HG03575 (cell line): ENCODE results near the gene KRTAP4-8.
"Not testable (repeated sequence)": the region's sequence is repeated elsewhere in the genome, so short reads cannot be mapped to it uniquely, and the experiment has no call there.

Source experiments
- ATAC-seq: cut with Tn5 transposase; IDR thresholded peaks from one replicate; pipeline ENCODE4 v1.9.1; 2021; ENCODE audit not compliant: unreplicated experiment, insufficient number of reproducible peaks, low FRiP score; ENCODE audit errors: extremely low read depth

The KRTAP4-8 gene

DNA sequence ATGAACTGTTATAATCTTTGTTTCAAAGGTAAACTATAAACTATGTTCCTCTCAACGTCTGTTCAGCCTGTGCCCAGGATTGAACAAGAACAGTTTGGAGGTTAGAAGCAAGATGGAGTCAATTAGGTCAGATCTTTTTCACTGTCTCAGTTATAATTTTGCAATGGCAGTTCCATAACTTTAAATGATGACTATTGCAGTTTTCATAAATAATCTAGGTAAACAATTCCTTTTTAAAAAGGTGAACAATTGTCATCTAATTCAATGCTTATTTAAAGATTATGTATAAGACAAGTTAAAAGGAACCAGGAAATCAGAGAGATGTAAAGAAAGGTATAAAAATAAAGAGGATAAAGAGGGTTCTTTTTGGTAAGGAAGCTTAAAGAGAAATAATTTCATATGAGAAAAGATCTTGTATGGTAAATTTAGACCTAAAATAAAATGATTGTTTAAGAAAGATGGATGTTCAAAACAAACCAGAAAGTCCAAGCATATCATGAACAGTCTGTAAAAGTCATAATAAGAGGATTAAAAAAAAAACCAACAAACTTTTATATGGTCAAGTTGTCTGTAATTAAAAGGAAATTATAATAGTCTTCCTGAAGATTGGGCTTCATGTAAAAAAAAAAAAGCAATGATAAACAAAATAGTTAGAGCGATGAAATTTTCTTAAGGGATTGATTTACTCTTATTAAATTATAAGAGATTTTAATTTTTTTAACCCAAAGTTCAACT lies 13.4 kb upstream of the KRTAP4-8 start:
- no peak for ATAC-seq

DNA sequence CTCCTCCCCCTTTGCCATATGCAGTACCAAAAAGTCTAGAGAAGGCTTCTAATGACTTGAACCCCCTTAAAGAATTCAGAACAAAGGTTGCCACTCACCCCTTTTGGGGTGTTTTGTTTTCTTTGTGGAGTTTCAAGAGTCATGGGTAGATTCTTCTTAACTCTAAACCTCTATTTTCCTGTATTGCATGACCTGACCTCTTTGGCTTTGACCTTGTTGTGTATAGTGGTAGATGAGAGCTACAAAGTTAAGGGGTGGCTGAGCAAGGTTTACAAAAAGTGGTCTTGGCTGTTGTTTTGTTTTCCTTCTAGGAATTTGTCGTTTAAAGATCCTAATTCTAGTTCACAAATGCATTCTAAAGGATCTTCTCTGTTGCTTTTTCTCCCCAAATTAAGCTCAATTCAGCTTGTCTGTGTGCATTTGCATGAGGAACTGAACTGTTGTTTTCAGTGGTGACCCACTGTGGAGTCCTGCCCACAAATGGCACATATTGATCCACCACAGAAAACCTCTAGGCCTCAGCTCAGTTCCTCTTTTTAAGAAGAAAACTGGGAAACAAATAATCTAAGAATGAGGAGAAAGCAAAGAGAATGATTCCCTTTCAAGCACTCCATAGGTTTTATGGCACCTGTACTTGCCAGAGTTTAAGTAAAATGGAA lies 10.9 kb upstream of the KRTAP4-8 start:
- ATAC-seq = not testable (repeated sequence)

DNA sequence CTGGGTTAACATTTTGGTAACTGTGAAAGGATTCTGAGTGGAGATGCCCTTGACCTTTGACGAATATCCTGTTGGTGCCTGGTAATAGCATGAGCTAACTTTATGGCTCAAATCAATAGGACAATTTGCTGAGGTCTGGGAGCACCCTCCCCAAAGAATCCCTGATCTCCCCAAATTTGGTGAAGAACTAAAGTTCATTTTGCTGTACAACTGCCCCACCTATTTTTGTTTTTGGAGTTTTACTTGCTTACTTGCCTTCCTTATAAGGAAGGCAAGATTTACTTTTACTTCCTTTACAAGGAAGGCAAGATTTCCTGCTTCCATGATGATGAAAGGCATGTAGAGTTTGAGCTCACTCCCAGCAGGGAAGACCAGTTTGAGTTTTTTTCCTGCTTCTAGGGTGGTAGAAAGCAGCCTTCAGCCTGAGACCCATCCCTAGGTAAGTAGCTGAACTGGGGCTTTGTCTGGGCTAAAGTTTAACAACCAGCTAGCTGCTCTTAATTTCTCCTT lies 10.1 kb upstream of the KRTAP4-8 start:
- no peak for ATAC-seq

DNA sequence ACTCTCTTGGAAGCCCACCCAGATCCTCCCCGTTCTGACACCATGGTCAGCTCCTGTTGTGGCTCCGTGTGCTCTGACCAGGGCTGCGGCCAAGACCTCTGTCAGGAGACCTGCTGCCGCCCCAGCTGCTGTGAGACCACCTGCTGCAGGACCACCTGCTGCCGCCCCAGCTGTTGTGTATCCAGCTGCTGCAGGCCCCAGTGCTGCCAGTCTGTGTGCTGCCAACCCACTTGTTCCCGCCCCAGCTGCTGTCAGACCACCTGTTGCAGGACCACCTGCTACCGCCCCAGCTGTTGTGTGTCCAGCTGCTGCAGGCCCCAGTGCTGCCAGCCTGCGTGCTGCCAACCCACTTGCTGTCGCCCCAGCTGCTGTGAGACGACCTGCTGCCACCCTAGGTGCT lies 7.4 kb upstream of the KRTAP4-8 start, which contains the start of gene KRTAP4-9:
KRTAP4-9 (plus strand) TSS at position 43 of the 400 bp plus-strand sequence; CDS start at position 43, 0 bp downstream.
- ATAC-seq = not testable (repeated sequence)

DNA sequence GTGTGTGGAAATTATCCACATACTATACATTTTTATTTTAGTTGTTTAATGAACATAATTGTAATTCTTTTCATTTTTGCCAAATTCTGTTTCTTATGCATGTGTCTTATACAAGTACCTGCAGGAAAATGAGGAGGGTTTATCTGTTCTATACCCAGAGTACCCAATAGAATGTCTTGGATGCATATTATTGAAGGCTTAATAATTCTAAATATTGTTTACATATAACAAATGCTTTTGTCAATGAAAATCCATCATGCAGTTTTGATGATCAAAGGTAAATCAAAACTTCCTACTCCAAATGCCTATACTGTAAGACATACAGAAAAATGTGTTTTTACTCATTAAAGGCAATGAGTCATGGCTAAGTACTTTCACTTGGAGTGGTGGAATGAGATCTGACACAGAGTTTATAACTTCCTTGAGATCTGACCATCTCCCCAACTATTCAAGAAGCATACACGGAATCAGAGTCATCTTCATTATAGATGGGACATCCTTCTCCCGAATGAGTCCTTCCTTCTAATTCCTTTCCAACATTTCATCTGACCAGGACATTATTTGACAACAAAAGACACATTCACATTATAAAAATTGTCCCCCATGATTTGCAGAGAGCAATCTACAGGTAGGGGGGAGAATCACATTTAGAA lies 6.6 kb upstream of the KRTAP4-8 start:
- ATAC-seq = not testable (repeated sequence)

DNA sequence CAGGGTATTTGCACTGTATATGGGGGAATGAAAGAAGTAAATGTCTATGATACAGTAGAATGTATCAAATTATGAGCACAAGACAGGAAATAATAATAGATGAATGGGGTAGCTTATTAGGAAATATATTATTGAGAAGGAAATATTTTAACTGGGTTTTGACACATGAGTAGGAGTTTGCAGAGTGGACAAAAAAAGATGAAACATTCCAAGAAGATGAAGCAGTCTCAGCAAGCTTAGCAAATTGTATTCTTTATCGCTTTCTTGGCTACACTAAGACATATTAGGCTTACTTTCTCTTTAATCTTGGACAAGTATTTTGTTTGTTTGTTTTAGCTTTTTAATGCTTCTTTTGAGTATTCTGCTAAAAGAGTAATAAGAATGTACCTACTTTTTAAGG lies 6.0 kb upstream of the KRTAP4-8 start:
- no peak for ATAC-seq

DNA sequence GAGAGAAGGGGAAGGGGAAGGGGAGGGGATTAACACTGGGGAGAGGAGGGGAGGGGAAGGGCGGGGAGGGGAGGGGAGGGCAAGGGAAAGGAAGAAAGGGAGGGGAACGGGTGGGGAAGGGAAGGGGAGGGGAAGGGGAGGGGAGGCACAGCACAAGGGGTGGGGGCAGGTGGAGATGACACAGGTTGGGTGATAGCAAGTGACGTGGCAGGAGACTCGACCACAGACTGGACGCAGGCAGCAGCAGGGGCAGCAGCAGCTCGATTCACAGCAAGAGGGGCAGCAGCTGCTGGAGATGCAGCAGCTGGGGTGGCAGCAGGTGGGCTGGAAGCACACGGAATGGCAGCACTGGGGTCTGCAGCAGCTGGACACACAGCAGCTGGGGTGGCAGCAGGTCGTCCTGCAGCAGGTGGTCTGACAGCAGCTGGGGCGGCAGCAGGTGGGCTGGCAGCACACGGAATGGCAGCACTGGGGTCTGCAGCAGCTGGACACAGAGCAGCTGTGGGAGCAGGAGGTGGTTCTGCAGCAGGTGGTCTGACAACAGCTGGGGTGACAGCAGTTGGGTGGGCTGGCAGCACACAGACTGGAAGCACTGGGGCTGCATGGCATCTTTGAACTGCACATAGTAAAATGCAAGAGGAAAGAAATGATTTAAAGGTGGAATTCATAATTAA lies 3.8 kb upstream of the KRTAP4-8 start, which contains the start of gene KRTAP4-16:
KRTAP4-16 (minus strand) TSS at position 624 of the 674 bp plus-strand sequence; CDS start at position 624, 0 bp downstream.
- ATAC-seq = no peak

DNA sequence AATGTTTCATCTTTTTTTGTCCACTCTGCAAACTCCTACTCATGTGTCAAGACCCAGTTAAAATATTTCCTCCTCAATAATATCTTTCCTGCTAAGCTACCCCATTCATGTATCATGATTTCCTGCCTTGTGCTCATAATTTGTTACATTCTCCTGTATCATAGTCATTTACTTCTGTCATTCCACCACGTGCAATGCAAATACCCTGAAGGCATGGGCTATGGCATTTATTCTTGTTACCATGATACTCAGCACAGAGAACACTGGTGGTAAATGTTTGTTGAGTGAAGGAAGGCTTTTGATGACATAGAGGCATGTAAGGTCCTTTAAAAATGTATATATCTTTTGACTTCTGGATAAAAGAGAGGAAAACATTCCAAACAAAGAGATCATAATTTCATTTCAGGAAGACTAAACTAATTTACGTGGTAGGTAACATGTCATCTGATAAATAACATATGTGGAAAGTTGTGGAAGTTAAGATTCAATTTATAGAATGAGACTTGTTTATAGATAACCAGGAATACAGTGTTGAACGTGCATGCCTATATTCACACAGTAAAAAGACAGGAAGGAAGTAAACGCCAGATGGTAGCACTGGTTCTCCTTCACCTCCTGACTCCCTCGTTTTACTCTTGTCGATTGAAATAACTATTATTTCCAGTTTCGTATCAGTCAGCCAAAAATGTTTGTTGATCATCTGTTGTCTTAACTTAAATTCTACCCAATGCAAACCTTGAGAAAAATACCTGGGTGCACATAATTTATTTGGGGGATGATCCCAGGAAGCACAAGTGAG lies 1.9 kb upstream of the KRTAP4-8 start:
- not testable (repeated sequence) for ATAC-seq

DNA sequence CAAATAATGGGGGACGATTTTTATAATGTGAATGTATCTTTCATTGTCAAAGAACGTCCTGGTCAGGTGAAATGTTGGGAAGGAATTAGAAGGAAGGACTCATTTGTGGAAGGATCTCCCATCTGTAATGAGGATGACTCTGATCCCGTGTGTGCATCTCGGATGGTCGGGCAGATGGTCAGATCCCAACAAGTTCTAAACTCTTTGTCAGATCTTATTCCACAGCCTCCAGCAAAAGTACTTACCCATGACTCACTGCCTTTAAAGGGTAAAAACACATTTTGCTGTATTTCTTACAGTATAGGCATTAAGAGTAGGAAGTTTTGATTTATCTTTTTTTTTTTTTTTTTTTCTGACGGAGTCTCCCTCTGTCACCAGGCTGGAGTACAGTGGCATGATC lies 539 bp upstream of the KRTAP4-8 start:
- ATAC-seq = no peak

DNA sequence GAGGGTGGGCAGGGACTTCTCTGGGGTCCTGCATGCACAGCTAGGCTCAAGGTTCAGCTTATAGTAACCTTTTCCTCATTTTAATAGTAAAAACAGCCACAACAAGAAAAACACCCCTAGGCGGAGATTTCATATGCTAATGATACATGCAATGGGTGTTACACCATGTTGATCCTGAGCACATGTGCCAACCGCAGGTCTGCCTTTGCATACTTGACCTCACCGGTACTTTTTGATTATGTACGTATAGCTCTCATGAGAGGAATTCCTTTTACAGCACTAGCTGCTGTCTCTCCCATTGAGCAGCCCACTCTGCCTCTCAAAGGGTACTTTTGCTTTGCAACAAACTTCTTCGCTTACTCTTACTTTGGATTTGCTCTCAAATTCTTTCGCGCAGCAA lies 1.9 kb downstream of the KRTAP4-8 start:
- no peak for ATAC-seq

DNA sequence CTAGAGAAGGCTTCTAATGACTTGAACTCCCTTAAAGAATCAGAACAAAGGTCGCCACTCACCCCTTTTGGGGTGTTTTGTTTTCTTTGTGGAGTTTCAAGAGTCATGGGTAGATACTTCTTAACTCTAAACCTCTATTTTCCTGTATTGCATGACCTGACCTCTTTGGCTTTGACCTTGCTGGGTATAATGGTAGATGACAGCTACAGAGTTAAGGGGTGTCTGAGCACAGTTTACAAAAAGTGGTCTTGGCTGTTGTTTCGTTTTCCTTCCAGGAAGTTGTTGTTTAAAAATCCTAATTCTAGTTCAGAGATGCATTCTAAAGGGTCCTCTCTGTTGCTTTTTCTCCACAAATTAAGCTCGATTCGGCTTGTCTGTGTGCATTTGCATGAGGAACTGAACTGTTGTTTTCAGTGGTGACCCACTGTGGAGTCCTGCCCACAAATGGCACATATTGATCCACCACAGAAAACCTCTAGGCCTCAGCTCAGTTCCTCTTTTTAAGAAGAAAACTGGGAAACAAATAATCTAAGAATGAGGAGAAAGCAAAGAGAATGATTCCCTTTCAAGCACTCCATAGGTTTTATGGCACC lies 9.1 kb downstream of the KRTAP4-8 start:
- ATAC-seq = not testable (repeated sequence)

DNA sequence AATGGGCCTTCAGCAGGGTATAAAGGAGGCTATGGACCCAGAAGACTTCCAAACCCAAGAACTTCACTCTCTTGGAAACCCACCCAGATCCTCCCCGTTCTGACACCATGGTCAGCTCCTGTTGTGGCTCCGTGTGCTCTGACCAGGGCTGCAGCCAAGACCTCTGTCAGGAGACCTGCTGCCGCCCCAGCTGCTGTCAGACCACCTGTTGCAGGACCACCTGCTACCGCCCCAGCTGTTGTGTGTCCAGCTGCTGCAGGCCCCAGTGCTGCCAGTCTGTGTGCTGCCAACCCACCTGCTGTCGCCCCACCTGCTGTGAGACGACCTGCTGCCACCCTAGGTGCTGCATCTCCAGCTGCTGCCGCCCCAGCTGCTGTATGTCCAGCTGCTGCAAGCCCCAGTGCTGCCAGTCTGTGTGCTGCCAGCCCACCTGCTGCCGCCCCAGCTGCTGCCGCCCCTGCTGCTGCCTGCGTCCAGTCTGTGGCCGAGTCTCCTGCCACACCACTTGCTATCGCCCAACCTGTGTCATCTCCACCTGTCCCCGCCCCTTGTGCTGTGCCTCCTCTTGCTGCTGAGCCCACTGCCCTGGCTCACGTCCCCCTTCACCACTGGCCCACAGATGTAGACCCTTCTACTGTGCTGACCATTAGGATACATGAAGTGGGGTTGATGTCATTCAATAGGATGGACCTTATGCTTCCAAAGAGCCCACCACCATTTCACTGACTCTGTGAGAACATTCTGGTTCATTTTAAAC lies 13.7 kb downstream of the KRTAP4-8 start, which contains the start of gene KRTAP4-7:
KRTAP4-7 (plus strand) TSS at position 51 of the 757 bp plus-strand sequence; CDS start at position 108, 57 bp downstream.
- not testable (repeated sequence) for ATAC-seq

DNA sequence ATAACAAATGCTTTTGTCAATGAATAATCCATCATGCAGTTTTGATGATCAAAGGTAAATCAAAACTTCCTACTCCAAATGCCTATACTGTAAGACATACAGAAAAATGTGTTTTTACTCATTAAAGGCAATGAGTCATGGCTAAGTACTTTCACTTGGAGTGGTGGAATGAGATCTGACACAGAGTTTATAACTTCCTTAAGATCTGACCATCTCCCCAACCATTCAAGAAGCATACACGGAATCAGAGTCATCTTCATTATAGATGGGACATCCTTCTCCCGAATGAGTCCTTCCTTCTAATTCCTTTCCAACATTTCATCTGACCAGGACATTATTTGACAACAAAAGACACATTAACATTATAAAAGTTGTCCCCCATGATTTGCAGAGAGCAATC lies 14.5 kb downstream of the KRTAP4-8 start:
- ATAC-seq = not testable (repeated sequence)

DNA sequence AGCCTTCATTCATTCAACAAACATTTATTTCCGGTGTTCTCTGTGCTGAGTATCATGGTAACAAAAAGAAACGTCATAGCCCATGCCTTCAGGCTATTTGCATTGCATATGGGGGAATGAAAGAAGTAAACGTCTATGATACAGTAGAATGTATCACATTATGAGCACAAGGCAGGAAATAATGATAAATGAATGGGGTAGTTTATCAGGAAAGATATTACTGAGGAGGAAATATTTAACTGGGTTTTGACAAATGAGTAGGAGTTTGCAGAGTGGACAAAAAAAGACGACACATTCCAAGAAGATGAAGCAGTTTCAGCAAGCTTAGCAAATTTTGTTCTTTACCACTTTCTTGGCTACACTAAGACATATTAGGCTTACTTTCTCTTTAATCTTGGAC lies 15.3 kb downstream of the KRTAP4-8 start:
- ATAC-seq = no peak

DNA sequence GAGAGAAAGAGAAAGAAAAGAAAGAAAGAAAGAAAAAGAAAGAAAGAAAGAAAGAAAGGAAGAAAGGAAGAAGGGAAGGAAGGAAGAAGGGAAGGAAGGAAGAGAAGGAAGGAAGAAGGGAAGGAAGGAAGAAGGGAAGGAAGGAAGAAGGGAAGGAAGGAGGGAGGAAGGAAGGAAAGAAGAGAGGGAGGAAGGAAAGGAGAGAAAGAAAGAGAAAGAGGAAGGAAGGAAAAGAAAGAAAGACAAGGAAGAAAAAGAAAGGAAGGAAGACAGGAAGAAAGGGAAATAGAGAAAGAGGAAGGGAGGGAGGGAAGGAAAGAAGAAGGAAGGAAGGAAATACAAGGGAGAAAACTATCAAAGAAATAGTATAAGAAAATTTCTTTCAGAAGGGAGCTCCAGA lies 21.2 kb downstream of the KRTAP4-8 start:
- no peak for ATAC-seq

DNA sequence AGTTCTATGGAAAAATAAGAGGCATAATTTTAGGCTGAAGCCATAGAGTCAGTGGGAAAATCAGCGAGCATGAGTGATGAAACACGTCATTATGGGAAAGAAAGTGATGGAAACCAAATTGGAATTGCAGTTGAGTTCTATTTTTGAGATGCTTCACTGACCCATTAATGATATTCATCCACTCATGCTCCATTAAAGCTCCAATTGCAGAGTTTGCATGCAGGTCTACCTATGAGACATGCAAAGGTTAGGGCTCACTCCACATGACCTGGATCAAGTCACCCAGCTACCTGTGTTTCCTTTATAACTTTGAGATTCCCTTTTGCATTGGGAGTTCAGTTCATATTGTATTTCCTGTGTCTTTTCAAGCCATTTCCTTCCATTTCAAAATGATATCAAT lies 24.3 kb downstream of the KRTAP4-8 start:
- ATAC-seq = no peak

DNA sequence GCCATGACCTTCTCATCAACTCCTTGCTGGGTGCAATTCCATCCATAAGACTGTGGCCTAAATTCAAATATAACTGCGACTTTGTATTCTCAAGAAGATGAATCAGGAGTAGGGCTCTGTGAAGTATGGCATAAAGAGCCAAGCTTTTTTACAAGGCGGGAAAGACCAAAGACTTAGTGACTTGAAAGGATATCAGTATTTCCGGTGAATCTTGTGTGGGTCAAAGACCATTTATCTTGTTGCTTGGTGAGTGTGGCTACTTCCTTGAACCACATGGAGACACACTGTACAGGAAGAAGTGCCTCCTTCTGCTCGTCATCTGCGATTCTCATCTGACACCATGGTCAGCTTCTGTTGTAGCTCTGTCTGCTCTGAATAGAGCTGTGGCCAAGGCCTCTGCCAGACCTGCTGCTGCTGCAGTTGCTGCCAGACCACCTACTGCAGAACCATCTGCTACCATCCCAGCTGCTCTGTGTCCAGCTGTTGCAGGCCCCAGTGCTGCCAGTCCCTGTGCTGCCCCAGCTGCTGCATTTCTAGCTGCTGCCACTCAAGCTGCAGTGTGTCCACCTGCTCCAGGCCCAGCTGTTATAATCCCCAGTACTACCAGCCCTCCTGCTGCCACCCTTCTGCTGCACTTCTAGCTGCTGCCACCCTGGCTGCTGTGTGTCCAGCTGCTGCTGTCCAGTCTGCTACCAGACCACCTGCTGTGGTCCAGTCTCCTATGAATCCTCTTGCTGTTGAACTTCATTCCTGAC lies 26.2 kb downstream of the KRTAP4-8 start:
- ATAC-seq = no peak
